Measurements from ENCODE around the gene AQP4. TPM values are rescaled to one million over a fixed set of nuclear protein-coding genes. Genes with fewer than 3 reads are reported as not detected.

AQP4 gene
- 1.3 and 2.5 TPM in 2 replicates for total RNA-seq (2022)
- percentile 42 among the genes with signal in this experiment for Bru-seq, nascent RNA
- percentile 72 among the genes with signal in this experiment for BruChase-seq, experiment 1, labeled RNA remaining after a 6-hour chase
- percentile 54 among the genes with signal in this experiment for BruChase-seq, experiment 2, labeled RNA remaining after a 2-hour chase
- long read RNA-seq, partial matches to known transcripts: 1 of 1 reads
- long read RNA-seq, other reads (novel, unspliced or antisense): 0 of 1 reads

DNA sequence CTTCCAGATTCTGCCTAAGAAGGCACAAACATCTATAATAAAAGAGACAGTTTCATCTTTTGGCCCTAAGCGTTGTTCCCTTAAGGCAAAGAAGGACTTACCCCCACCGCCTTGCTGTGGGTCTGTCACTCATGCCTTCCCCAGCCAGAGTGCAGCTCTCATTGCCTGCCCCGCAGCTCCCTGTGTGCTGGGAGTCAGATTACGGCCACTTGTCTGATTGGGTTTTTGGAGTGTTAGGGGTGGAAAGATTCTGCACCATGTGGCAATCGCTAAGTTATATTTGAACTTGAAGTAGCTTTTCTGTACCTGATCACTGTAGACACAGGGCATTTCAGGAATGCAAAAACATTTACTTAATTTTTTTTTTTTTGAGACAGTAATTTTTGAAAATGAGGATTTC lies at the start of gene AQP4:
Gene AQP4 (minus strand): TSS at position 151 of the 400 bp plus-strand sequence. CDS start 18 bp downstream, at position 133.
- Mint-ChIP-seq H3K9me3 (ENCODE audit: low read depth, unreplicated experiment) (no peaks in the 10 kb centered on the region), H3K4me3 (ENCODE audit: low read depth, unreplicated experiment) (no peak within 1 kb of the TSS), H3K27ac (ENCODE audit: unreplicated experiment) (no peak within 1 kb of the TSS), H3K27me3 (ENCODE audit: unreplicated experiment) (peaks cover 22% of the 10 kb centered on the region), H3K36me3 (ENCODE audit: insufficient read depth, unreplicated experiment) (peaks cover 8% of the 10 kb centered on the region), H3K4me1 (ENCODE audit: low read depth, unreplicated experiment) (no peaks in the 10 kb centered on the region)
- DNase-seq: no peak
- TF ChIP-seq, protein P1, sequence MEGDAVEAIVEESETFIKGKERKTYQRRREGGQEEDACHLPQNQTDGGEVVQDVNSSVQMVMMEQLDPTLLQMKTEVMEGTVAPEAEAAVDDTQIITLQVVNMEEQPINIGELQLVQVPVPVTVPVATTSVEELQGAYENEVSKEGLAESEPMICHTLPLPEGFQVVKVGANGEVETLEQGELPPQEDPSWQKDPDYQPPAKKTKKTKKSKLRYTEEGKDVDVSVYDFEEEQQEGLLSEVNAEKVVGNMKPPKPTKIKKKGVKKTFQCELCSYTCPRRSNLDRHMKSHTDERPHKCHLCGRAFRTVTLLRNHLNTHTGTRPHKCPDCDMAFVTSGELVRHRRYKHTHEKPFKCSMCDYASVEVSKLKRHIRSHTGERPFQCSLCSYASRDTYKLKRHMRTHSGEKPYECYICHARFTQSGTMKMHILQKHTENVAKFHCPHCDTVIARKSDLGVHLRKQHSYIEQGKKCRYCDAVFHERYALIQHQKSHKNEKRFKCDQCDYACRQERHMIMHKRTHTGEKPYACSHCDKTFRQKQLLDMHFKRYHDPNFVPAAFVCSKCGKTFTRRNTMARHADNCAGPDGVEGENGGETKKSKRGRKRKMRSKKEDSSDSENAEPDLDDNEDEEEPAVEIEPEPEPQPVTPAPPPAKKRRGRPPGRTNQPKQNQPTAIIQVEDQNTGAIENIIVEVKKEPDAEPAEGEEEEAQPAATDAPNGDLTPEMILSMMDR (IDR thresholded peaks at IDR 0.05; ENCODE audit: unreplicated experiment): no peak
- intact Hi-C loops (cut with micrococcal nuclease; ENCODE audit: unreplicated experiment): no loop called here
- no TSS peak for BruUV-seq (replicated peaks)
- CTCF ChIA-PET: no interaction called here

GRCh38 chr18:26911840-26912239 lies 46.3 kb upstream of the AQP4 start:
- Mint-ChIP-seq H3K36me3 (ENCODE audit: insufficient read depth, unreplicated experiment) (no peaks in the 10 kb centered on the region), H3K9me3 (ENCODE audit: low read depth, unreplicated experiment) (peaks cover 5% of the 10 kb centered on the region), H3K4me1 (ENCODE audit: low read depth, unreplicated experiment) (peaks cover 7% of the 10 kb centered on the region), H3K27me3 (ENCODE audit: unreplicated experiment) (no peaks in the 10 kb centered on the region), H3K27ac (ENCODE audit: unreplicated experiment) (no peak overlapping the region), H3K4me3 (ENCODE audit: low read depth, unreplicated experiment) (no peak overlapping the region)
- DNase-seq: no peak
- BruUV-seq (replicated peaks): no TSS peak
- intact Hi-C loops (cut with micrococcal nuclease; ENCODE audit: unreplicated experiment): no loop called here
- CTCF ChIA-PET: no interaction called here
- TF ChIP-seq, protein P1 (IDR thresholded peaks at IDR 0.05; ENCODE audit: unreplicated experiment): no peak

DNA sequence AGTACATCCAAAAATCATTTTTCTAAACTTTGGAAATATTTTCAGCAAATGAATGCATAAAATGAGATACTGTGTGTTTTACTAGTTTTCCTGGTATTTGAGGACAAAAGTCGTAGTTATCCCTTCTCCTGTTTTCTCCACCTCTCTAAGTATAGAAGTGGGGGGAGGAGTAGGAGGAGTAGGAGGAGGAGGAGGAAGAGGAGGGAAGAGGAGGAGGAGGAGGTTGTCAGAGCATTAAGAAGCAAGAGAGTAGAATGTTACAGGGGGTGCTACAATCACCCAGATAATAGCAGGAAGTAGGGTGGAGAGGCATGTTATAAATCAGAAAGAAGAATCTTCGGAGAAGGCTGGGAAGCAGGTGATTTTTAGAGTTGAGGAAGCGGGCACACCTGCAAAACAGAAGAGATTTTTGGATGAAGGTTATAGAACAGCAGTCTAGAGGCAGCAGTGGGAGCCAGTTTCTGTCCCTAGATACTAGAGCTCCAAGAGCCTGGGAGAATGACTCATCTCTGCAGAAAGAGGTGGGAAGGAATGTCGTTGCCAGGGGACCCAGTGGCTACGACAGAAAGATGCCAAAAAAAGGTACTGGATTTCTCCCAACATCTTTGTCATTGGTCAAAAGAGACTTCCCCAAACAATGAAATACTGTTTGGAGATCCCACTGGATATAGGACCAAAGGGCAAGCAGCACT lies 44.2 kb upstream of the AQP4 start:
- no TSS peak for BruUV-seq (replicated peaks)
- CTCF ChIA-PET: interaction anchor here (0.5 kb wide), 1 partner anchor 339 kb away, joined by 5 read pairs; no protein-coding TSS in a partner anchor
- H3K27me3 Mint-ChIP-seq (ENCODE audit: unreplicated experiment): no peaks in the 10 kb centered on the region
- TF ChIP-seq, protein P1 (IDR thresholded peaks at IDR 0.05; ENCODE audit: unreplicated experiment): no peak
- no peak overlapping the region for H3K4me3 Mint-ChIP-seq (ENCODE audit: low read depth, unreplicated experiment)
- H3K27ac Mint-ChIP-seq (ENCODE audit: unreplicated experiment): no peak overlapping the region
- DNase-seq: no peak
- peaks cover 7% of the 10 kb centered on the region for H3K4me1 Mint-ChIP-seq (ENCODE audit: low read depth, unreplicated experiment)
- H3K9me3 Mint-ChIP-seq (ENCODE audit: low read depth, unreplicated experiment): peaks cover 8% of the 10 kb centered on the region
- intact Hi-C loops (cut with micrococcal nuclease; ENCODE audit: unreplicated experiment): no loop called here
- no peaks in the 10 kb centered on the region for H3K36me3 Mint-ChIP-seq (ENCODE audit: insufficient read depth, unreplicated experiment)

- H3K4me3 Mint-ChIP-seq (ENCODE audit: low read depth, unreplicated experiment): no peak overlapping the region
- H3K4me1 Mint-ChIP-seq (ENCODE audit: low read depth, unreplicated experiment): peaks cover 7% of the 10 kb centered on the region
- TF ChIP-seq, protein P1 (IDR thresholded peaks at IDR 0.05; ENCODE audit: unreplicated experiment): no peak
- no TSS peak for BruUV-seq (replicated peaks)
- H3K9me3 Mint-ChIP-seq (ENCODE audit: low read depth, unreplicated experiment): peaks cover 13% of the 10 kb centered on the region
- CTCF ChIA-PET: no interaction called here
- no peak for DNase-seq
- intact Hi-C loops (cut with micrococcal nuclease; ENCODE audit: unreplicated experiment): no loop called here
- H3K27me3 Mint-ChIP-seq (ENCODE audit: unreplicated experiment): no peaks in the 10 kb centered on the region
- no peak overlapping the region for H3K27ac Mint-ChIP-seq (ENCODE audit: unreplicated experiment)
- H3K36me3 Mint-ChIP-seq (ENCODE audit: insufficient read depth, unreplicated experiment): no peaks in the 10 kb centered on the region
Observed at GRCh38 chr18:26908906-26909305, 43.4 kb upstream of the AQP4 start.

Measured in Calu3 (cell line).